ENCODE measurements around the gene MAPK8.

- TF ChIP-seq CTCF (conservative IDR thresholded peaks at IDR 0.05) (no peak), ZFX (IDR thresholded peaks at IDR 0.05) (no peak)
These were observed 172.0 kb downstream of the MAPK8 start for GRCh38 chr10:48478469-48478868.
